GM21528 (cell line): Measurements from ENCODE around the gene DOP1A.
A peak's percentile ranks its signal among the peaks of the same experiment; 100 is the strongest.

Experiments used
- ATAC-seq: cut with Tn5 transposase; IDR thresholded peaks from one replicate; pipeline ENCODE4 v1.9.1; 2021; ENCODE audit warnings: mild to moderate bottlenecking, moderate library complexity; ENCODE audit not compliant: unreplicated experiment, low FRiP score

DOP1A gene

GRCh38 chr6:83067448-83068439, at the start of gene DOP1A:
DOP1A (plus strand) TSS chr6:83067671; CDS start chr6:83096978, 29,307 bp downstream.
- ATAC-seq = peak; percentile 90

- ATAC-seq = no peak
Observed at GRCh38 chr6:83019741-83020140, 47.7 kb upstream of the DOP1A start.

GRCh38 chr6:83031689-83032088, 35.8 kb upstream of the DOP1A start:
- no peak for ATAC-seq

GRCh38 chr6:83038246-83038645, 29.2 kb upstream of the DOP1A start:
- ATAC-seq = no peak

GRCh38 chr6:83042467-83043053, 24.9 kb upstream of the DOP1A start:
- ATAC-seq = no peak

GRCh38 chr6:83044091-83044768, 23.2 kb upstream of the DOP1A start:
- no peak for ATAC-seq

- ATAC-seq = no peak
Observed at GRCh38 chr6:83047065-83047754, 20.3 kb upstream of the DOP1A start.

GRCh38 chr6:83051377-83052172, 15.9 kb upstream of the DOP1A start:
- no peak for ATAC-seq

GRCh38 chr6:83053678-83054077, 13.8 kb upstream of the DOP1A start:
- ATAC-seq = no peak

- ATAC-seq = no peak
Observed at GRCh38 chr6:83055366-83055964, 12.0 kb upstream of the DOP1A start.

- peak; percentile 73 for ATAC-seq
Observed at GRCh38 chr6:83057705-83058321, 9.7 kb upstream of the DOP1A start.

- no peak for ATAC-seq
Observed at GRCh38 chr6:83061190-83061589, 6.3 kb upstream of the DOP1A start.

- no peak for ATAC-seq
Observed at GRCh38 chr6:83062225-83062624, 5.2 kb upstream of the DOP1A start.

GRCh38 chr6:83065511-83066192, 1.8 kb upstream of the DOP1A start, which contains the start of gene UBE3D:
UBE3D (minus strand) TSS chr6:83065841; CDS start chr6:83065718, 123 bp downstream.
- peak; percentile 58 for ATAC-seq

- ATAC-seq = no peak
Observed at GRCh38 chr6:83068616-83069015, 1.1 kb downstream of the DOP1A start.

GRCh38 chr6:83069633-83070032, 2.2 kb downstream of the DOP1A start:
- no peak for ATAC-seq

- ATAC-seq = peak; percentile 58
Observed at GRCh38 chr6:83071023-83071422, 3.6 kb downstream of the DOP1A start.

GRCh38 chr6:83071707-83072106, 4.2 kb downstream of the DOP1A start:
- no peak for ATAC-seq
